ENCODE results near the gene ITGAD. TPM values are rescaled to one million over a fixed set of nuclear protein-coding genes. Genes with fewer than 3 reads are reported as not detected.

ITGAD gene
- total RNA-seq, 1 experiment from 2014 or later = not detected

- Histone ChIP-seq H3K79me1 (ENCODE audit: insufficient read depth, low read depth, low read length, poor library complexity, severe bottlenecking) (no peaks in the 10 kb centered on the region), H4K91ac (ENCODE audit: insufficient read length, low read depth, low read length) (no peak overlapping the region), H4K8ac (replicated peaks; ENCODE audit: insufficient read length, low read depth, low read length) (no peak overlapping the region), H3K4me1 (ENCODE audit: insufficient read depth, low read length) (no peaks in the 10 kb centered on the region), H3K9me3 (ENCODE audit: control insufficient read depth, low read depth, low read length) (no peaks in the 10 kb centered on the region), H3T11ph (ENCODE audit: low read length) (no peak overlapping the region), H2BK5ac (ENCODE audit: insufficient read length, low read length) (no peak overlapping the region), H2BK20ac (ENCODE audit: low read depth, low read length, poor library complexity, severe bottlenecking) (no peak overlapping the region), H2AK5ac (ENCODE audit: insufficient read length, low read length) (no peak overlapping the region), H3K23me2 (ENCODE audit: insufficient read length, low read depth, low read length, poor library complexity, severe bottlenecking) (no peaks in the 10 kb centered on the region), H2BK15ac (ENCODE audit: low read depth, low read length) (no peak overlapping the region), H2BK120ac (ENCODE audit: low read depth, low read length, poor library complexity, severe bottlenecking) (no peak overlapping the region), H3K4ac (ENCODE audit: low read depth, low read length) (no peak overlapping the region), H4K5ac (ENCODE audit: insufficient read length, low read depth, low read length) (no peak overlapping the region), H2BK12ac (ENCODE audit: insufficient read length, low read depth, low read length) (no peak overlapping the region), H2AFZ (ENCODE audit: low read length) (no peak overlapping the region), H3K27ac (ENCODE audit: insufficient read length, low read depth, low read length) (no peak overlapping the region), H3K4me2 (ENCODE audit: insufficient read depth, insufficient read length, low read length) (no peak overlapping the region), H3K9ac (ENCODE audit: extremely low read depth, insufficient read length, low read length) (no peak overlapping the region), H4K20me1 (ENCODE audit: control insufficient read depth, insufficient read depth, insufficient read length) (no peaks in the 10 kb centered on the region), H3K14ac (ENCODE audit: insufficient read depth, low read length) (no peak overlapping the region), H3K27me3 (ENCODE audit: insufficient read depth, low read length) (no peaks in the 10 kb centered on the region), H3K79me2 (ENCODE audit: insufficient read depth, low read length) (no peaks in the 10 kb centered on the region), H3K23ac (ENCODE audit: insufficient read length, low read depth, low read length) (no peak overlapping the region), H3K56ac (ENCODE audit: insufficient read length, low read depth, low read length) (no peak overlapping the region), H3K18ac (ENCODE audit: insufficient read length, low read depth, low read length) (no peak overlapping the region)
- H3K4me1 Mint-ChIP-seq = 0 out of 4 replicates have a peak, but pooled peaks cover 0 to 3% of the 10 kb centered on the region in 2 experiments
- no CpG with 5 or more reads among the region's 14 CpGs for WGBS (ENCODE audit: extremely low coverage, insufficient read length, low lambda C conversion rate)
- DNase-seq = no peak
- TF ChIP-seq, protein P1, sequence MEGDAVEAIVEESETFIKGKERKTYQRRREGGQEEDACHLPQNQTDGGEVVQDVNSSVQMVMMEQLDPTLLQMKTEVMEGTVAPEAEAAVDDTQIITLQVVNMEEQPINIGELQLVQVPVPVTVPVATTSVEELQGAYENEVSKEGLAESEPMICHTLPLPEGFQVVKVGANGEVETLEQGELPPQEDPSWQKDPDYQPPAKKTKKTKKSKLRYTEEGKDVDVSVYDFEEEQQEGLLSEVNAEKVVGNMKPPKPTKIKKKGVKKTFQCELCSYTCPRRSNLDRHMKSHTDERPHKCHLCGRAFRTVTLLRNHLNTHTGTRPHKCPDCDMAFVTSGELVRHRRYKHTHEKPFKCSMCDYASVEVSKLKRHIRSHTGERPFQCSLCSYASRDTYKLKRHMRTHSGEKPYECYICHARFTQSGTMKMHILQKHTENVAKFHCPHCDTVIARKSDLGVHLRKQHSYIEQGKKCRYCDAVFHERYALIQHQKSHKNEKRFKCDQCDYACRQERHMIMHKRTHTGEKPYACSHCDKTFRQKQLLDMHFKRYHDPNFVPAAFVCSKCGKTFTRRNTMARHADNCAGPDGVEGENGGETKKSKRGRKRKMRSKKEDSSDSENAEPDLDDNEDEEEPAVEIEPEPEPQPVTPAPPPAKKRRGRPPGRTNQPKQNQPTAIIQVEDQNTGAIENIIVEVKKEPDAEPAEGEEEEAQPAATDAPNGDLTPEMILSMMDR (conservative IDR thresholded peaks at IDR 0.05) = no peak
- peaks cover 21% of the 10 kb centered on the region for H3K27me3 Mint-ChIP-seq (ENCODE audit: low read depth)
- no peaks in the 10 kb centered on the region for H3K36me3 Mint-ChIP-seq (ENCODE audit: insufficient read depth in 1 of 3, low read depth in 3 of 3)
- H3K9me3 Mint-ChIP-seq = peaks cover 9 to 10% of the 10 kb centered on the region in 2 experiments
- no peak overlapping the region for H3K27ac Mint-ChIP-seq
- no peak overlapping the region for H3K4me3 Mint-ChIP-seq
These were observed 19.9 kb upstream of the ITGAD start for GRCh38 chr16:31373235-31373634.

All from H9 (cell line).